GM23338 (cell line): ENCODE data around the gene RNU6-8. TPM values are rescaled to one million over a fixed set of nuclear protein-coding genes. Genes with fewer than 3 reads are reported as not detected.

Experiments used
- ATAC-seq: fragments of 200-7000 bp; cut with Tn5 transposase; 3 replicates; pipeline ENCODE4 v1.9.1; 2020
- DNase-seq: peaks from one replicate; pipeline ENCODE4 v3.0.0-alpha.2; 2015; ENCODE audit warnings: low spot score
- H2AFZ ChIP-seq: fragments of 200-600 bp; sonication (generic); 2 replicates; pipeline ENCODE4 v1.8.0; 2016; ENCODE audit warnings: antibody characterized with exemption, mild to moderate bottlenecking, moderate library complexity
- H3F3A ChIP-seq: fragments of 200-600 bp; sonication (generic); replicated peaks from 2 replicates; pipeline ENCODE4 v1.8.0; 2017; ENCODE audit warnings: antibody characterized with exemption, mixed run types, low read depth
- H3K27ac ChIP-seq: fragments of 200-600 bp; sonication (generic); 2 replicates; pipeline ENCODE4 v1.6.1; 2016; ENCODE audit warnings: low read depth
- H3K27me3 ChIP-seq: fragments of 200-600 bp; sonication (generic); 2 replicates; pipeline ENCODE4 v1.8.0; 2016; ENCODE audit warnings: mild to moderate bottlenecking, mixed run types, moderate library complexity; ENCODE audit not compliant: insufficient read depth
- H3K36me3 ChIP-seq: fragments of 200-600 bp; sonication (generic); 2 replicates; pipeline ENCODE4 v1.8.0; 2016; ENCODE audit warnings: mild to moderate bottlenecking; ENCODE audit not compliant: insufficient read depth
- H3K4me1 ChIP-seq: fragments of 200-600 bp; sonication (generic); 2 replicates; pipeline ENCODE4 v1.8.0; 2016; ENCODE audit warnings: mild to moderate bottlenecking, moderate library complexity; ENCODE audit not compliant: insufficient read depth
- H3K4me2 ChIP-seq: fragments of 200-600 bp; sonication (generic); 2 replicates; pipeline ENCODE4 v1.7.1; 2017; ENCODE audit warnings: mixed run types
- H3K4me3 ChIP-seq: fragments of 200-600 bp; sonication (generic); 2 replicates; pipeline ENCODE4 v1.6.1; 2016; ENCODE audit warnings: mixed run types
- H3K79me2 ChIP-seq: fragments of 200-600 bp; sonication (generic); replicated peaks from 2 replicates; pipeline ENCODE4 v1.8.0; 2017; ENCODE audit warnings: mild to moderate bottlenecking; ENCODE audit not compliant: insufficient read depth
- H3K9me2 ChIP-seq: fragments of 200-600 bp; sonication (generic); 2 replicates; pipeline ENCODE4 v1.8.0; 2017; ENCODE audit not compliant: insufficient read depth
- H4K20me1 ChIP-seq: fragments of 200-600 bp; sonication (generic); replicated peaks from 2 replicates; pipeline ENCODE4 v1.8.0; 2017; ENCODE audit warnings: mild to moderate bottlenecking; ENCODE audit not compliant: insufficient read depth
- H3K27ac Mint-ChIP-seq: 2 replicates; pipeline ENCODE4 v1.8.0; 2020; ENCODE audit warnings: inconsistent platforms, mild to moderate bottlenecking, moderate library complexity, mixed read lengths
- H3K27me3 Mint-ChIP-seq: 3 replicates; pipeline ENCODE4 v1.8.0; 2022; ENCODE audit warnings: low read depth, mild to moderate bottlenecking, moderate library complexity, mixed read lengths, inconsistent platforms; ENCODE audit not compliant: insufficient read depth, poor library complexity
- H3K36me3 Mint-ChIP-seq: 3 replicates; pipeline ENCODE4 v1.8.0; 2021; ENCODE audit warnings: low read depth, mild to moderate bottlenecking, inconsistent platforms, moderate library complexity, mixed read lengths
- H3K4me1 Mint-ChIP-seq: 3 replicates; pipeline ENCODE4 v1.8.0; 2020; ENCODE audit warnings: mild to moderate bottlenecking, inconsistent platforms, mixed read lengths
- H3K4me3 Mint-ChIP-seq: 3 replicates; pipeline ENCODE4 v1.8.0; 2021; ENCODE audit warnings: moderate library complexity, mild to moderate bottlenecking, inconsistent platforms, mixed read lengths
- H3K9me3 Mint-ChIP-seq: 3 replicates; pipeline ENCODE4 v1.8.0; 2020; ENCODE audit warnings: moderate library complexity, mild to moderate bottlenecking, inconsistent platforms, mixed read lengths
- CREB1 ChIP-seq: fragments of 250-450 bp; sonication (Bioruptor Pico); IDR thresholded peaks from 2 replicates; pipeline ENCODE4 v1.5.0; 2020; ENCODE audit warnings: low read depth, mild to moderate bottlenecking, moderate library complexity
- CTCF ChIP-seq, 2 experiments: fragments of 200-600 bp in 1 of 2; sonication (generic) in 1 of 2; conservative IDR thresholded peaks; 2 replicates each; pipeline versions ENCODE4 v1.5.1 to v1.6.1; 2016 to 2017; ENCODE audit warnings: antibody characterized with exemption in 2 of 2, low read depth in 2 of 2, mild to moderate bottlenecking in 2 of 2, moderate library complexity in 1 of 2
- ETS1 ChIP-seq: IDR thresholded peaks from 2 replicates; pipeline ENCODE4 v1.6.1; 2016; ENCODE audit warnings: antibody characterized with exemption
- EZH2 ChIP-seq: fragments of 200-600 bp; sonication (generic); IDR thresholded peaks from one replicate; pipeline ENCODE4 v1.8.0; 2017; ENCODE audit warnings: antibody characterized with exemption, mild to moderate bottlenecking, low read depth; ENCODE audit not compliant: unreplicated experiment
- EZH2phosphoT487 ChIP-seq: fragments of 200-600 bp; sonication (generic); IDR thresholded peaks from one replicate; pipeline ENCODE4 v1.8.1; 2018; ENCODE audit warnings: antibody characterized with exemption; ENCODE audit not compliant: unreplicated experiment
- NANOG ChIP-seq: IDR thresholded peaks from 2 replicates; pipeline ENCODE4 v1.6.1; 2016; ENCODE audit warnings: antibody characterized with exemption, borderline replicate concordance
- POLR2AphosphoS5 ChIP-seq: IDR thresholded peaks from 2 replicates; pipeline ENCODE4 v1.6.1; 2016; ENCODE audit warnings: antibody characterized with exemption, low read depth
- STAT1 ChIP-seq: IDR thresholded peaks from one replicate; pipeline ENCODE4 v1.6.1; 2016; ENCODE audit warnings: antibody characterized with exemption; ENCODE audit not compliant: unreplicated experiment
- ZNF114 ChIP-seq: fragments of 250-450 bp; sonication (Bioruptor Pico); IDR thresholded peaks from 2 replicates; pipeline ENCODE4 v1.5.0; 2020; ENCODE audit warnings: mild to moderate bottlenecking, moderate library complexity
- polyA plus RNA-seq: library from polyadenylated mRNA; unstranded; fragments of >200 nt; fragmentation: Nextera tagmentation; extraction: Ambion mirVana; gene quantifications from 2 replicates; pipeline ENCODE4 v1.2.1, GENCODE V29; 2016
- total RNA-seq: library from RNA; depleted of rRNA; stranded (reverse); fragments of >200 nt; shearing (Covaris generic); gene quantifications from 2 replicates; pipeline ENCODE4 v1.2.3, GENCODE V29; 2014

Gene RNU6-8
- total and polyA plus RNA-seq, 2 experiments from 2014 or later, result 39.1 TPM; not detected in 1

- Histone ChIP-seq H3K9me2 (0 out of 2 replicates have a peak, but pooled peaks cover 4% of the 10 kb centered on the region), H3K4me2 (no peak overlapping the region), H3F3A (no peaks in the 10 kb centered on the region), H3K4me3 (no peak overlapping the region), H3K79me2 (no peaks in the 10 kb centered on the region), H3K27me3 (no peaks in the 10 kb centered on the region), H3K36me3 (no peaks in the 10 kb centered on the region), H3K27ac (no peak overlapping the region), H2AFZ (no peak overlapping the region), H4K20me1 (no peaks in the 10 kb centered on the region), H3K4me1 (no peaks in the 10 kb centered on the region)
- H3K4me3 Mint-ChIP-seq, result no peak overlapping the region
- H3K4me1 Mint-ChIP-seq, result no peaks in the 10 kb centered on the region
- DNase-seq (no peak), ATAC-seq (no peak)
- peaks cover 2% of the 10 kb centered on the region for H3K27me3 Mint-ChIP-seq
- no peak for TF ChIP-seq CTCF (conservative IDR thresholded peaks at IDR 0.05; ENCODE audit: low read depth in 2 of 2)
- no peak for TF ChIP-seq NANOG
- TF ChIP-seq EZH2phosphoT487, result no peak
- TF ChIP-seq ETS1, result no peak
- no peak for TF ChIP-seq STAT1
- TF ChIP-seq POLR2AphosphoS5, result no peak
- no peak for TF ChIP-seq ZNF114
- TF ChIP-seq EZH2, result no peak
- no peak overlapping the region for H3K27ac Mint-ChIP-seq
- no peaks in the 10 kb centered on the region for H3K9me3 Mint-ChIP-seq
- H3K36me3 Mint-ChIP-seq, result no peaks in the 10 kb centered on the region
Observed at GRCh38 chr14:32226056-32226455, 23.0 kb upstream of the RNU6-8 start.

- Histone ChIP-seq H3K27me3 (no peaks in the 10 kb centered on the region), H2AFZ (no peak overlapping the region), H3K79me2 (no peaks in the 10 kb centered on the region), H3K4me3 (no peak overlapping the region), H3K36me3 (no peaks in the 10 kb centered on the region), H3K4me1 (no peaks in the 10 kb centered on the region), H3K9me2 (0 out of 2 replicates have a peak, but pooled peaks cover 4% of the 10 kb centered on the region), H3K4me2 (no peak overlapping the region), H3K27ac (no peak overlapping the region), H4K20me1 (no peaks in the 10 kb centered on the region), H3F3A (no peaks in the 10 kb centered on the region)
- Mint-ChIP-seq H3K27ac (peak overlapping the region; percentile 20; the same call in 1 of the 2 replicates), H3K4me1 (no peaks in the 10 kb centered on the region), H3K36me3 (no peaks in the 10 kb centered on the region), H3K9me3 (no peaks in the 10 kb centered on the region), H3K4me3 (no peak overlapping the region), H3K27me3 (peaks cover 2% of the 10 kb centered on the region)
- no peak for DNase-seq
- TF ChIP-seq ZNF114 (no peak), CREB1 (CRISPR knock-in tag) (no peak)
- ATAC-seq, result no peak
Observed at GRCh38 chr14:32225378-32225920, 22.4 kb upstream of the RNU6-8 start.
